H9 (cell line): Measurements from ENCODE around the gene TPSAB1. TPM values are rescaled to one million over a fixed set of nuclear protein-coding genes. Genes with fewer than 3 reads are reported as not detected.

Experiments
- DNase-seq: peaks from one replicate; pipeline ENCODE4 v3.0.0-alpha.2; 2017
- H2AFZ ChIP-seq: one replicate; pipeline ENCODE4 v1.6.1; 2013; ENCODE audit warnings: mild to moderate bottlenecking, low read length, control low read depth, moderate library complexity
- H2AK5ac ChIP-seq: 2 replicates; pipeline ENCODE4 v1.6.1; 2013; ENCODE audit warnings: low read length, control low read depth, mixed read lengths; ENCODE audit not compliant: insufficient read length
- H2BK120ac ChIP-seq: one replicate; pipeline ENCODE4 v1.6.1; 2013; ENCODE audit warnings: low read depth, mild to moderate bottlenecking, low read length, control low read depth, inconsistent platforms; ENCODE audit not compliant: poor library complexity, severe bottlenecking
- H2BK12ac ChIP-seq: 2 replicates; pipeline ENCODE4 v1.6.1; 2013; ENCODE audit warnings: low read length, control low read depth, mixed read lengths, low read depth; ENCODE audit not compliant: insufficient read length
- H2BK15ac ChIP-seq: 2 replicates; pipeline ENCODE4 v1.6.1; 2013; ENCODE audit warnings: low read depth, low read length, control low read depth
- H2BK20ac ChIP-seq: one replicate; pipeline ENCODE4 v1.6.1; 2013; ENCODE audit warnings: low read depth, mild to moderate bottlenecking, low read length, control low read depth, inconsistent platforms; ENCODE audit not compliant: poor library complexity, severe bottlenecking
- H2BK5ac ChIP-seq: 2 replicates; pipeline ENCODE4 v1.6.1; 2013; ENCODE audit warnings: low read length, control low read depth, mixed read lengths; ENCODE audit not compliant: insufficient read length
- H3K14ac ChIP-seq: 2 replicates; pipeline ENCODE4 v1.6.1; 2013; ENCODE audit warnings: low read length, control low read depth; ENCODE audit not compliant: insufficient read depth
- H3K18ac ChIP-seq: 2 replicates; pipeline ENCODE4 v1.6.1; 2013; ENCODE audit warnings: low read depth, mild to moderate bottlenecking, mixed read lengths, low read length, control low read depth; ENCODE audit not compliant: insufficient read length
- H3K23ac ChIP-seq: 2 replicates; pipeline ENCODE4 v1.6.1; 2013; ENCODE audit warnings: low read length, control low read depth, mixed read lengths, low read depth; ENCODE audit not compliant: insufficient read length
- H3K23me2 ChIP-seq: 2 replicates; pipeline ENCODE4 v1.6.1; 2013; ENCODE audit warnings: low read depth, mild to moderate bottlenecking, mixed read lengths, low read length, control low read depth; ENCODE audit not compliant: insufficient read length, poor library complexity, severe bottlenecking
- H3K27ac ChIP-seq: 2 replicates; pipeline ENCODE4 v1.5.1; 2013; ENCODE audit warnings: low read length, control low read depth, mixed read lengths, low read depth; ENCODE audit not compliant: insufficient read length
- H3K27me3 ChIP-seq: 2 replicates; pipeline ENCODE4 v1.6.1; 2013; ENCODE audit warnings: low read length, control low read depth, inconsistent platforms; ENCODE audit not compliant: insufficient read depth
- H3K4ac ChIP-seq: 2 replicates; pipeline ENCODE4 v1.6.1; 2013; ENCODE audit warnings: low read depth, mild to moderate bottlenecking, control low read depth, inconsistent platforms, low read length, moderate library complexity
- H3K4me1 ChIP-seq: 2 replicates; pipeline ENCODE4 v1.6.1; 2013; ENCODE audit warnings: low read length, control low read depth, inconsistent platforms; ENCODE audit not compliant: insufficient read depth
- H3K4me2 ChIP-seq: 2 replicates; pipeline ENCODE4 v1.6.1; 2013; ENCODE audit warnings: low read length, control low read depth, mixed read lengths; ENCODE audit not compliant: insufficient read length, insufficient read depth
- H3K56ac ChIP-seq: 2 replicates; pipeline ENCODE4 v1.6.1; 2013; ENCODE audit warnings: low read depth, mild to moderate bottlenecking, mixed read lengths, low read length, control low read depth; ENCODE audit not compliant: insufficient read length
- H3K79me1 ChIP-seq: 2 replicates; pipeline ENCODE4 v1.6.1; 2013; ENCODE audit warnings: low read depth, mild to moderate bottlenecking, moderate library complexity, low read length, control low read depth, inconsistent platforms; ENCODE audit not compliant: insufficient read depth, poor library complexity, severe bottlenecking
- H3K79me2 ChIP-seq: 2 replicates; pipeline ENCODE4 v1.6.1; 2013; ENCODE audit warnings: low read length, control low read depth, inconsistent platforms; ENCODE audit not compliant: insufficient read depth
- H3K9ac ChIP-seq: 2 replicates; pipeline ENCODE4 v1.6.1; 2013; ENCODE audit warnings: low read length, control low read depth, mixed read lengths; ENCODE audit not compliant: insufficient read length; ENCODE audit errors: extremely low read depth
- H3K9me3 ChIP-seq: one replicate; pipeline ENCODE4 v1.6.1; 2013; ENCODE audit warnings: low read depth, low read length, inconsistent platforms; ENCODE audit not compliant: control insufficient read depth
- H3T11ph ChIP-seq: one replicate; pipeline ENCODE4 v1.6.1; 2013; ENCODE audit warnings: mild to moderate bottlenecking, low read length, control low read depth, inconsistent platforms
- H4K20me1 ChIP-seq: one replicate; pipeline ENCODE4 v1.6.1; 2013; ENCODE audit not compliant: control insufficient read depth, insufficient read length, insufficient read depth
- H4K5ac ChIP-seq: 2 replicates; pipeline ENCODE4 v1.6.1; 2013; ENCODE audit warnings: low read depth, mild to moderate bottlenecking, mixed read lengths, low read length, control low read depth; ENCODE audit not compliant: insufficient read length
- H4K8ac ChIP-seq: replicated peaks from 2 replicates; pipeline ENCODE4 v1.6.1; 2013; ENCODE audit warnings: low read length, control low read depth, mixed read lengths, low read depth; ENCODE audit not compliant: insufficient read length
- H4K91ac ChIP-seq: 2 replicates; pipeline ENCODE4 v1.6.1; 2013; ENCODE audit warnings: low read depth, mild to moderate bottlenecking, moderate library complexity, mixed read lengths, low read length, control low read depth; ENCODE audit not compliant: insufficient read length
- H3K27ac Mint-ChIP-seq, 3 experiments: 2 replicates in 2 of 3; 3 replicates in 1 of 3; pipeline ENCODE4 v1.8.0; 2020 to 2021; ENCODE audit warnings: mixed read lengths in 3 of 3, mild to moderate bottlenecking in 1 of 3, moderate library complexity in 1 of 3
- H3K27me3 Mint-ChIP-seq: 2 replicates; pipeline ENCODE4 v1.8.0; 2021; ENCODE audit warnings: low read depth, mild to moderate bottlenecking, moderate library complexity, mixed read lengths
- H3K36me3 Mint-ChIP-seq, 3 experiments: 2 replicates in 2 of 3; 3 replicates in 1 of 3; pipeline ENCODE4 v1.8.0; 2020 to 2021; ENCODE audit warnings: low read depth in 3 of 3, mixed read lengths in 3 of 3; ENCODE audit not compliant: insufficient read depth in 1 of 3
- H3K4me1 Mint-ChIP-seq, 2 experiments: 2 replicates each; pipeline ENCODE4 v1.8.0; 2020; ENCODE audit warnings: mixed read lengths in 2 of 2
- H3K4me3 Mint-ChIP-seq, 2 experiments: 2 replicates in 1 of 2; 3 replicates in 1 of 2; pipeline ENCODE4 v1.8.0; 2020 to 2021; ENCODE audit warnings: mild to moderate bottlenecking in 2 of 2, mixed read lengths in 2 of 2, moderate library complexity in 1 of 2
- H3K9me3 Mint-ChIP-seq, 2 experiments: 2 replicates in 1 of 2; 3 replicates in 1 of 2; pipeline ENCODE4 v1.8.0; 2020; ENCODE audit warnings: mild to moderate bottlenecking in 2 of 2, mixed read lengths in 2 of 2, moderate library complexity in 1 of 2
- WGBS: extraction: QIAGEN DNeasy Blood & Tissue Kit; methylation state at CpG from one replicate; pipeline ENCODE4 v1.1.7; 2013; ENCODE audit warnings: missing lambda C conversion rate, low lambda C conversion rate, mixed read lengths; ENCODE audit not compliant: insufficient read length; ENCODE audit errors: extremely low coverage; 5-methylcytosine and 5-hydroxymethylcytosine counted together
- total RNA-seq: library from RNA; stranded (reverse); gene quantifications from 2 replicates; pipeline ENCODE4 v1.2.1, GENCODE V29; 2021
- TF ChIP-seq, protein P1 (sequence below): fragments of 200-600 bp; sonication (generic); conservative IDR thresholded peaks from 3 replicates; pipeline ENCODE4 v1.8.0; 2021; ENCODE audit warnings: antibody characterized with exemption, mild to moderate bottlenecking

Gene TPSAB1
- total RNA-seq, 1 experiment from 2014 or later, result not detected

- peaks cover 3% of the 10 kb centered on the region for H4K20me1 ChIP-seq
- H2BK20ac ChIP-seq, result no peak overlapping the region
- no peaks in the 10 kb centered on the region for H3K23me2 ChIP-seq
- no peak overlapping the region for H3K27ac ChIP-seq
- no peak for DNase-seq
- no peak overlapping the region for H2AK5ac ChIP-seq
- H3K9ac ChIP-seq, result no peak overlapping the region
- no peak overlapping the region for H3T11ph ChIP-seq
- no peak overlapping the region for H3K4ac ChIP-seq
- no peak overlapping the region for H3K56ac ChIP-seq
- H3K18ac ChIP-seq, result no peak overlapping the region
- no CpG with 5 or more reads among the region's 16 CpGs for WGBS
- H3K4me1 ChIP-seq, result no peaks in the 10 kb centered on the region
- H2BK12ac ChIP-seq, result no peak overlapping the region
- TF ChIP-seq, protein P1, sequence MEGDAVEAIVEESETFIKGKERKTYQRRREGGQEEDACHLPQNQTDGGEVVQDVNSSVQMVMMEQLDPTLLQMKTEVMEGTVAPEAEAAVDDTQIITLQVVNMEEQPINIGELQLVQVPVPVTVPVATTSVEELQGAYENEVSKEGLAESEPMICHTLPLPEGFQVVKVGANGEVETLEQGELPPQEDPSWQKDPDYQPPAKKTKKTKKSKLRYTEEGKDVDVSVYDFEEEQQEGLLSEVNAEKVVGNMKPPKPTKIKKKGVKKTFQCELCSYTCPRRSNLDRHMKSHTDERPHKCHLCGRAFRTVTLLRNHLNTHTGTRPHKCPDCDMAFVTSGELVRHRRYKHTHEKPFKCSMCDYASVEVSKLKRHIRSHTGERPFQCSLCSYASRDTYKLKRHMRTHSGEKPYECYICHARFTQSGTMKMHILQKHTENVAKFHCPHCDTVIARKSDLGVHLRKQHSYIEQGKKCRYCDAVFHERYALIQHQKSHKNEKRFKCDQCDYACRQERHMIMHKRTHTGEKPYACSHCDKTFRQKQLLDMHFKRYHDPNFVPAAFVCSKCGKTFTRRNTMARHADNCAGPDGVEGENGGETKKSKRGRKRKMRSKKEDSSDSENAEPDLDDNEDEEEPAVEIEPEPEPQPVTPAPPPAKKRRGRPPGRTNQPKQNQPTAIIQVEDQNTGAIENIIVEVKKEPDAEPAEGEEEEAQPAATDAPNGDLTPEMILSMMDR, result no peak
- no peaks in the 10 kb centered on the region for H3K79me2 ChIP-seq
- no peaks in the 10 kb centered on the region for H3K4me1 Mint-ChIP-seq
- H2BK120ac ChIP-seq, result no peak overlapping the region
- H4K8ac ChIP-seq, result no peak overlapping the region
- H3K36me3 Mint-ChIP-seq, result peaks cover 2 to 36% (median 23%) of the 10 kb centered on the region in 3 experiments; a peak in 6 of 7 replicates
- H3K14ac ChIP-seq, result no peak overlapping the region
- H2BK5ac ChIP-seq, result no peak overlapping the region
- no peak overlapping the region for H3K4me2 ChIP-seq
- no peaks in the 10 kb centered on the region for H3K27me3 ChIP-seq
- no peak overlapping the region for H2BK15ac ChIP-seq
- no peaks in the 10 kb centered on the region for H3K79me1 ChIP-seq
- no peak overlapping the region for H3K4me3 Mint-ChIP-seq
- H3K9me3 ChIP-seq, result no peaks in the 10 kb centered on the region
- H3K27me3 Mint-ChIP-seq, result no peaks in the 10 kb centered on the region
- H3K27ac Mint-ChIP-seq, result no peak overlapping the region
- no peak overlapping the region for H2AFZ ChIP-seq
- no peak overlapping the region for H3K23ac ChIP-seq
- no peak overlapping the region for H4K5ac ChIP-seq
- H4K91ac ChIP-seq, result no peak overlapping the region
- H3K9me3 Mint-ChIP-seq, result no peaks in the 10 kb centered on the region
Measured at GRCh38 chr16:1214719-1215118, 25.8 kb upstream of the TPSAB1 start.
